Lung (tissue), 12 donors: ENCODE results near the gene LYPD1. TPM values are rescaled to one million over a fixed set of nuclear protein-coding genes. Genes with fewer than 3 reads are reported as not detected.

Source experiments
- ATAC-seq: fragments of 200-7000 bp; cut with Tn5 transposase; one replicate; pipeline ENCODE4 v1.9.1; 2020; ENCODE audit warnings: moderate number of reproducible peaks; ENCODE audit not compliant: insufficient read depth, low FRiP score
- DNase-seq, 3 donors: peaks; one replicate each; pipeline ENCODE4 v3.0.0-alpha.2; 2013 to 2017
- H3K27ac ChIP-seq, 2 donors: one replicate each; pipeline ENCODE4 v1.5.1; 2013; ENCODE audit warnings: mild to moderate bottlenecking in 2 of 2, moderate library complexity in 2 of 2, control low read depth in 1 of 2, inconsistent platforms in 1 of 2, low read depth in 1 of 2, low read length in 1 of 2
- H3K27me3 ChIP-seq, 3 donors: one replicate each; pipeline ENCODE4 v1.5.1; 2013; ENCODE audit warnings: low read length in 2 of 3; ENCODE audit not compliant: control insufficient read depth in 3 of 3, insufficient read depth in 3 of 3
- H3K36me3 ChIP-seq, 4 donors: one replicate each; pipeline ENCODE4 v1.5.1; 2013; ENCODE audit warnings: low read length in 4 of 4, mild to moderate bottlenecking in 1 of 4, moderate library complexity in 1 of 4; ENCODE audit not compliant: control insufficient read depth in 4 of 4, insufficient read depth in 4 of 4
- H3K4me1 ChIP-seq, 5 donors: one replicate each; pipeline ENCODE4 v1.5.1; 2013; ENCODE audit warnings: low read length in 5 of 5, mild to moderate bottlenecking in 2 of 5, moderate library complexity in 1 of 5; ENCODE audit not compliant: control insufficient read depth in 5 of 5, insufficient read depth in 5 of 5
- H3K4me3 ChIP-seq: one replicate; pipeline ENCODE4 v1.5.1; 2013; ENCODE audit warnings: mild to moderate bottlenecking, control low read depth, moderate library complexity
- H3K9ac ChIP-seq, 2 donors: one replicate each; pipeline ENCODE4 v1.5.1; 2013; ENCODE audit warnings: low read length in 2 of 2, control low read depth in 1 of 2; ENCODE audit not compliant: insufficient read depth in 1 of 2
- H3K9me3 ChIP-seq, 4 donors: one replicate each; pipeline ENCODE4 v1.5.1; 2013; ENCODE audit warnings: low read length in 3 of 4, mild to moderate bottlenecking in 1 of 4, moderate library complexity in 1 of 4; ENCODE audit not compliant: control insufficient read depth in 4 of 4, insufficient read depth in 3 of 4
- CTCF ChIP-seq: IDR thresholded peaks from 2 replicates; pipeline ENCODE4 v1.5.1; 2012; ENCODE audit warnings: mild to moderate bottlenecking; ENCODE audit errors: control extremely low read depth, extremely low read depth
- WGBS, 2 donors: extraction: QIAGEN DNeasy Blood & Tissue Kit; methylation state at CpG; one replicate each; pipeline ENCODE4 v1.1.7; 2013; 5-methylcytosine and 5-hydroxymethylcytosine counted together
- polyA plus RNA-seq, 2 donors: library from polyadenylated mRNA; stranded (reverse); fragments of 200-250 nt; gene quantifications; one replicate each; pipeline ENCODE4 v1.2.1, GENCODE V29; 2013
- total RNA-seq, 2 donors: library from RNA; depleted of rRNA in 1 of 2; stranded (reverse); fragments of >200 nt in 1 of 2; gene quantifications; one replicate each; pipeline ENCODE4 v1.2.1, GENCODE V29; 2014 to 2021
- donor health status: control.
- donor health status: control.
- donor health status: Bipolar disorder and iron deficiency.
- donor health status: healthy.
- donor health status: DM: yes; HTN: yes; CAD: no.

The LYPD1 gene
- total and polyA plus RNA-seq, 4 donors = 0.28 to 6.6 (median 3.4) TPM

GRCh38 chr2:132617989-132618388, 52.0 kb downstream of the LYPD1 start:
- Histone ChIP-seq H3K27ac (no peak overlapping the region), H3K9me3 (no peaks in the 10 kb centered on the region), H3K36me3 (no peaks in the 10 kb centered on the region), H3K27me3 (no peaks in the 10 kb centered on the region), H3K4me3 (no peak overlapping the region), H3K9ac (no peak overlapping the region), H3K4me1 (peaks cover 0 to 3% (median 0%) of the 10 kb centered on the region in 5 donors)
- TF ChIP-seq CTCF = no peak
- DNase-seq (no peak), ATAC-seq (no peak)
- 61 to 82% methylated on average over 3 of the region's 3 CpGs for WGBS, 2 donors

GRCh38 chr2:132615329-132616085, 54.5 kb downstream of the LYPD1 start:
- ATAC-seq (no peak), DNase-seq (no peak)
- 89 to 92% methylated on average over 5 of the region's 5 CpGs for WGBS, 2 donors
- TF ChIP-seq CTCF = no peak
- Histone ChIP-seq H3K4me3 (no peak overlapping the region), H3K27ac (no peak overlapping the region), H3K27me3 (no peaks in the 10 kb centered on the region), H3K4me1 (peaks cover 0 to 3% (median 0%) of the 10 kb centered on the region in 5 donors), H3K36me3 (no peaks in the 10 kb centered on the region), H3K9me3 (no peaks in the 10 kb centered on the region), H3K9ac (no peak overlapping the region)

- Histone ChIP-seq H3K36me3 (no peaks in the 10 kb centered on the region), H3K27ac (no peak overlapping the region), H3K9me3 (no peaks in the 10 kb centered on the region), H3K27me3 (no peaks in the 10 kb centered on the region), H3K4me1 (no peaks in the 10 kb centered on the region), H3K4me3 (no peak overlapping the region), H3K9ac (no peak overlapping the region)
- no peak for DNase-seq
- no peak for ATAC-seq
- 65 to 66% methylated on average over 2 of the region's 2 CpGs for WGBS, 2 donors
- no peak for TF ChIP-seq CTCF
These were observed 58.3 kb downstream of the LYPD1 start for GRCh38 chr2:132611719-132612118.
